HCT116 (cell line): ENCODE data around the gene ACKR3. TPM values are rescaled to one million over a fixed set of nuclear protein-coding genes. Genes with fewer than 3 reads are reported as not detected.

ENCODE experiments used
- ATAC-seq: fragments of 200-7000 bp; cut with Tn5 transposase; 2 replicates; pipeline ENCODE4 v1.9.1; 2020; ENCODE audit warnings: mild to moderate bottlenecking, moderate library complexity
- BruUV-seq: library from RNA; stranded (reverse); fragments of 400-500 nt; replicated peaks from 2 replicates; lab custom pipeline; 2021; lab: Mats Ljungman, UMichigan
- CTCF ChIA-PET: fragments of 300-600 bp; sonication (Branson Sonifier 250); formaldehyde crosslinking; loops from one replicate; lab custom pipeline; 2021; ENCODE audit warnings: antibody characterized with exemption; lab: Charles Lee
- POLR2A ChIA-PET: fragments of 300-600, 350-600 bp; sonication (Branson Sonifier 250); formaldehyde crosslinking; loops from one replicate; lab custom pipeline; 2021; ENCODE audit warnings: antibody characterized with exemption; lab: Charles Lee
- RAD21 ChIA-PET, 2 experiments: fragments of 300-600 bp; sonication (Branson Sonifier 250); formaldehyde crosslinking; loops; one replicate each; lab custom pipeline; 2023; ENCODE audit warnings: low total read pairs in 2 of 2; ENCODE audit not compliant: uncharacterized antibody in 2 of 2, unreplicated experiment in 2 of 2, low non-redundant PET in 1 of 2; lab: Charles Lee
- DNase-seq: peaks from one replicate; pipeline ENCODE4 v3.0.0-alpha.2; 2010; ENCODE audit warnings: low read depth, low spot score
- H2AFZ ChIP-seq: fragments of 200-600 bp; shearing (Covaris generic), sonication (generic); 2 replicates; pipeline ENCODE4 v1.6.1; 2017; ENCODE audit warnings: low read depth, mixed run types, mixed read lengths, antibody characterized with exemption, low read length; ENCODE audit not compliant: poor library complexity, severe bottlenecking
- H3K27ac ChIP-seq: 2 replicates; pipeline ENCODE4 v1.5.1; 2012; ENCODE audit warnings: low read depth, low read length
- H3K27me3 ChIP-seq: fragments of 200-600 bp; sonication (generic); 2 replicates; pipeline ENCODE4 v1.6.1; 2016; ENCODE audit warnings: mixed run types, low read length, mixed read lengths; ENCODE audit not compliant: insufficient read depth
- H3K36me3 ChIP-seq, 2 experiments: fragments of 200-500 bp in 1 of 2; fragments of 200-600 bp in 1 of 2; sonication (Bioruptor generic) in 1 of 2; sonication (generic) in 1 of 2; 2 replicates each; pipeline versions ENCODE4 v1.5.1 to v1.6.1; 2014 to 2016; ENCODE audit warnings: low read length in 2 of 2, inconsistent platforms in 1 of 2, mixed read lengths in 1 of 2, mixed run types in 1 of 2; ENCODE audit not compliant: insufficient read depth in 2 of 2, control insufficient read depth in 1 of 2
- H3K4me1 ChIP-seq, 2 experiments: fragments of 200-600 bp in 1 of 2; sonication (generic) in 1 of 2; 2 replicates each; pipeline versions ENCODE4 v1.5.1 to v1.6.1; 2012 to 2017; ENCODE audit warnings: low read length in 2 of 2, inconsistent platforms in 1 of 2, mild to moderate bottlenecking in 1 of 2, mixed read lengths in 1 of 2, mixed run types in 1 of 2, moderate library complexity in 1 of 2; ENCODE audit not compliant: insufficient read depth in 2 of 2, control insufficient read depth in 1 of 2
- H3K4me2 ChIP-seq: fragments of 200-600 bp; sonication (generic); 2 replicates; pipeline ENCODE4 v1.6.1; 2017; ENCODE audit warnings: mixed run types, low read length, mixed read lengths
- H3K4me3 ChIP-seq, 2 experiments: fragments of 200-600 bp in 1 of 2; sonication (generic) in 1 of 2; replicated peaks in 1 of 2; 2 replicates each; pipeline ENCODE4 v1.5.1; 2011 to 2016; ENCODE audit warnings: low read length in 2 of 2, control low read depth in 1 of 2, low read depth in 1 of 2, mild to moderate bottlenecking in 1 of 2, mixed read lengths in 1 of 2, mixed run types in 1 of 2
- H3K79me2 ChIP-seq: fragments of 200-600 bp; sonication (generic); 2 replicates; pipeline ENCODE4 v1.6.1; 2017; ENCODE audit warnings: mild to moderate bottlenecking, mixed run types, low read length, moderate library complexity, mixed read lengths; ENCODE audit not compliant: insufficient read depth
- H3K9ac ChIP-seq: fragments of 200-600 bp; sonication (generic); 2 replicates; pipeline ENCODE4 v1.6.1; 2016; ENCODE audit warnings: low read length, mixed read lengths
- H3K9me2 ChIP-seq: fragments of 200-600 bp; sonication (generic), shearing (Covaris generic); 2 replicates; pipeline ENCODE4 v1.6.1; 2017; ENCODE audit warnings: mixed run types, mild to moderate bottlenecking, moderate library complexity; ENCODE audit not compliant: insufficient read depth
- H3K9me3 ChIP-seq, 2 experiments: fragments of 200-500 bp in 1 of 2; fragments of 200-600 bp in 1 of 2; sonication (Bioruptor generic) in 1 of 2; sonication (generic) in 1 of 2; 2 replicates each; pipeline ENCODE4 v1.6.1; 2014 to 2017; ENCODE audit warnings: low read length in 2 of 2, mixed read lengths in 2 of 2, inconsistent platforms in 1 of 2, low read depth in 1 of 2, mild to moderate bottlenecking in 1 of 2, mixed run types in 1 of 2, moderate library complexity in 1 of 2; ENCODE audit not compliant: control insufficient read depth in 1 of 2, insufficient read depth in 1 of 2
- H4K20me1 ChIP-seq: fragments of 200-600 bp; sonication (generic), shearing (Covaris generic); 2 replicates; pipeline ENCODE4 v1.6.1; 2017; ENCODE audit warnings: mixed run types, mild to moderate bottlenecking, moderate library complexity; ENCODE audit not compliant: insufficient read depth
- CBX3 ChIP-seq: IDR thresholded peaks from 2 replicates; pipeline ENCODE4 v1.6.1; 2012; ENCODE audit warnings: low read depth
- CEBPB ChIP-seq: IDR thresholded peaks from 2 replicates; pipeline ENCODE4 v1.6.1; 2012; ENCODE audit warnings: low read depth
- EGR1 ChIP-seq: IDR thresholded peaks from 2 replicates; pipeline ENCODE4 v1.6.1; 2012; ENCODE audit warnings: low read depth
- ELF1 ChIP-seq: IDR thresholded peaks from 2 replicates; pipeline ENCODE4 v1.6.1; 2012; ENCODE audit warnings: low read depth, borderline replicate concordance
- EZH2 ChIP-seq: fragments of 200-600 bp; sonication (generic); IDR thresholded peaks from 2 replicates; pipeline ENCODE4 v1.6.1; 2017; ENCODE audit warnings: antibody characterized with exemption, mixed run types
- FOSL1 ChIP-seq: IDR thresholded peaks from 2 replicates; pipeline ENCODE4 v1.6.1; 2012; ENCODE audit warnings: low read depth
- JUND ChIP-seq: IDR thresholded peaks from 2 replicates; pipeline ENCODE4 v1.6.1; 2012
- POLR2A ChIP-seq: IDR thresholded peaks from 2 replicates; pipeline ENCODE4 v1.7.0; 2011; ENCODE audit warnings: borderline replicate concordance; ENCODE audit not compliant: insufficient read depth, insufficient read length; ENCODE audit errors: extremely low read depth
- POLR2AphosphoS5 ChIP-seq: IDR thresholded peaks from 2 replicates; pipeline ENCODE4 v1.6.1; 2011; ENCODE audit warnings: mild to moderate bottlenecking, low read depth, low read length, moderate library complexity
- RAD21 ChIP-seq: IDR thresholded peaks from 2 replicates; pipeline ENCODE4 v1.6.1; 2012; ENCODE audit warnings: low read depth, mild to moderate bottlenecking
- SIN3A ChIP-seq: IDR thresholded peaks from 2 replicates; pipeline ENCODE4 v1.6.1; 2012; ENCODE audit warnings: low read depth
- SP1 ChIP-seq: IDR thresholded peaks from 2 replicates; pipeline ENCODE4 v1.6.1; 2012; ENCODE audit warnings: low read depth
- SRF ChIP-seq: IDR thresholded peaks from 2 replicates; pipeline ENCODE4 v1.6.1; 2012; ENCODE audit warnings: low read depth
- TCF7L2 ChIP-seq: IDR thresholded peaks from 2 replicates; pipeline ENCODE4 v1.7.0; 2011; ENCODE audit warnings: borderline replicate concordance, inconsistent platforms; ENCODE audit not compliant: insufficient read depth, insufficient read length; ENCODE audit errors: extremely low read depth
- YY1 ChIP-seq: IDR thresholded peaks from 2 replicates; pipeline ENCODE4 v1.6.1; 2011; ENCODE audit warnings: low read length, low read depth, moderate library complexity, mild to moderate bottlenecking; ENCODE audit not compliant: insufficient replicate concordance; ENCODE audit errors: extremely low read depth
- ZBTB33 ChIP-seq: IDR thresholded peaks from 2 replicates; pipeline ENCODE4 v1.6.1; 2011; ENCODE audit warnings: mild to moderate bottlenecking, low read length, moderate library complexity; ENCODE audit not compliant: insufficient replicate concordance; ENCODE audit errors: extremely low read depth
- ZFX ChIP-seq: fragments of 450-650 bp; IDR thresholded peaks from 2 replicates; pipeline ENCODE4 v1.6.1; 2017
- ZNF274 ChIP-seq: fragments of 200-500 bp; sonication (Bioruptor generic); IDR thresholded peaks from 2 replicates; pipeline ENCODE4 v1.6.1; 2014; ENCODE audit warnings: mild to moderate bottlenecking, low read depth, low read length, inconsistent platforms
- intact Hi-C: fragments of 100-400 bp; cut with micrococcal nuclease; formaldehyde crosslinking; loops from 2 replicates; pipeline ENCODE4 v1.10.0; 2022
- total RNA-seq: library from RNA; stranded (reverse); gene quantifications from one replicate; pipeline ENCODE4 v1.2.1, GENCODE V29; 2021; ENCODE audit not compliant: unreplicated experiment
- TF ChIP-seq, protein P1 (sequence below): IDR thresholded peaks from 2 replicates; pipeline ENCODE4 v1.6.1; 2012

ACKR3 gene
- total RNA-seq, 1 experiment from 2014 or later: 0.20 TPM

DNA sequence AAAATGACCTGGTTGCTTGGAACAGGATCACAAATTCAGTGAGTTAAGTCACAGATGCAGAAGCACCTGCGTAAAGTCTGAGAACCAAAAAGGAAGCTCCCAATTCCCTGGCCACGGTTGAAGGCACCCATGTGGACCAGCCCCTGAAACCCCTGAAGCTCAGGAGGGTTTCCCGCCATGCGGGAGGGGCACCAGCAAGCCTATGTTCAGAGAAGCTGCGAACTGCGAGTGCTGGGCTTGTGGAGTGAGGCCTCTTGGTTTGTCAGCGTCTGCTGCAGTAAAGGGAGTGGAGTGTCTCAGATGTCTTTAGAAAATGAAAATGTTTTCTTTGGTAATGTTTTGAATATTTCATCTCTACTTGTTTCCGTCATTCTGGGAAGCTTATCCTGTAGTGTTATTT is 16.1 kb upstream of the ACKR3 start:
- H3K27ac ChIP-seq: no peak overlapping the region
- H3K36me3 ChIP-seq: no peaks in the 10 kb centered on the region
- H3K9me2 ChIP-seq: no peaks in the 10 kb centered on the region
- peaks cover 14% of the 10 kb centered on the region; the same call in 1 of the 2 replicates for H3K27me3 ChIP-seq
- TF ChIP-seq POLR2A (no peak), EZH2 (no peak), RAD21 (no peak), EGR1 (no peak), FOSL1 (no peak), ELF1 (no peak)
- RAD21 ChIA-PET: no interaction called here
- H3K4me2 ChIP-seq: no peak overlapping the region
- no peaks in the 10 kb centered on the region for H3K79me2 ChIP-seq
- no peak overlapping the region for H3K4me3 ChIP-seq
- BruUV-seq: no TSS peak
- DNase-seq (no peak), ATAC-seq (no peak)
- POLR2A ChIA-PET: interaction anchor here (0.9 kb wide), 1 partner anchor 9 kb away, joined by 3 read pairs; no protein-coding TSS in a partner anchor
- H3K9ac ChIP-seq: no peak overlapping the region
- CTCF ChIA-PET: interaction anchor here (1.0 to 1.1 kb wide), 2 partner anchors 9 to 16 kb away, joined by 3 to 4 read pairs; partner anchors contain the start of gene ACKR3
- no peaks in the 10 kb centered on the region for H4K20me1 ChIP-seq
- H3K4me1 ChIP-seq: no peaks in the 10 kb centered on the region
- no peak overlapping the region for H2AFZ ChIP-seq
- H3K9me3 ChIP-seq: no peaks in the 10 kb centered on the region
- intact Hi-C loops: no loop called here

- no peak overlapping the region for H3K9ac ChIP-seq
- ATAC-seq (no peak), DNase-seq (no peak)
- no peaks in the 10 kb centered on the region for H3K9me3 ChIP-seq
- H3K27me3 ChIP-seq: peaks cover 14% of the 10 kb centered on the region; the same call in 1 of the 2 replicates
- ChIA-PET CTCF (no interaction called here), RAD21 (no interaction called here), POLR2A (no interaction called here)
- no TSS peak for BruUV-seq
- H3K4me2 ChIP-seq: no peak overlapping the region
- H3K4me3 ChIP-seq: no peak overlapping the region
- no peak overlapping the region for H2AFZ ChIP-seq
- H3K36me3 ChIP-seq: no peaks in the 10 kb centered on the region
- TF ChIP-seq JUND: no peak
- no peak for TF ChIP-seq RAD21
- no peak for TF ChIP-seq POLR2A
- TF ChIP-seq TCF7L2: no peak
- no peak for TF ChIP-seq FOSL1
- no peak for TF ChIP-seq CBX3
- TF ChIP-seq ZFX: no peak
- TF ChIP-seq SIN3A: no peak
- TF ChIP-seq SRF: no peak
- no peak for TF ChIP-seq YY1
- TF ChIP-seq SP1: no peak
- TF ChIP-seq, protein P1, sequence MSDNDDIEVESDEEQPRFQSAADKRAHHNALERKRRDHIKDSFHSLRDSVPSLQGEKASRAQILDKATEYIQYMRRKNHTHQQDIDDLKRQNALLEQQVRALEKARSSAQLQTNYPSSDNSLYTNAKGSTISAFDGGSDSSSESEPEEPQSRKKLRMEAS: no peak
- TF ChIP-seq ZBTB33: no peak
- TF ChIP-seq POLR2AphosphoS5: no peak
- TF ChIP-seq ZNF274: no peak
- no peak for TF ChIP-seq ELF1
- no peak for TF ChIP-seq CEBPB
- no peak for TF ChIP-seq EGR1
- H4K20me1 ChIP-seq: no peaks in the 10 kb centered on the region
- H3K79me2 ChIP-seq: no peaks in the 10 kb centered on the region
- intact Hi-C loops: no loop called here
- no peaks in the 10 kb centered on the region for H3K4me1 ChIP-seq
- no peak overlapping the region for H3K27ac ChIP-seq
- H3K9me2 ChIP-seq: no peaks in the 10 kb centered on the region
Observed at GRCh38 chr2:236554629-236555282, 14.9 kb upstream of the ACKR3 start.
